Stimulated activated CD8-positive, alpha-beta memory T cell treated with anti-CD3 and anti-CD28 coated beads, Interleukin-15, amount 100 ng/mL, for 1 hour (primary cell): Measurements from ENCODE around the gene ISLR.

ENCODE experiments used
- DNase-seq: peaks from one replicate; pipeline ENCODE4 v3.0.0-alpha.2; 2020; ENCODE audit warnings: low read depth

Gene ISLR

DNA sequence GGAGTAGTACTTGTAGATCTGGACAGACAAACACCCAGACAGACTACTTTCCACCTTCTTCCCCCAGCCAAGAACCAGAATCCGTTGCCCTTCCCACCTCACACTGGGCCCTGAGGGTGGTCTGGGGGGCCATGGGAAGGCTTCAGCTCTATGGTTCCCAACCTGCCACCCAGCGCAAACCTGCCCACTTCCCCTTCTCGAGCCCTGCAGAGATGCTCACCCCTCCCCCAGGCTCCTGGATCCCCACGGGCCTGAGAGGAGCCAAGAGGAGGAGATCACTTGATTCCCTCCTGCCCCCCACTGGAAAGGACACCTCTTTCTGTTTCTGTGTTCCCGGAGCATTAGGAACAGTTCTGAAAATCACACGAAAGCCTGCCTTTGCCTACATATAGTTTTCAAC lies 20.4 kb downstream of the ISLR start:
- no peak for DNase-seq

DNA sequence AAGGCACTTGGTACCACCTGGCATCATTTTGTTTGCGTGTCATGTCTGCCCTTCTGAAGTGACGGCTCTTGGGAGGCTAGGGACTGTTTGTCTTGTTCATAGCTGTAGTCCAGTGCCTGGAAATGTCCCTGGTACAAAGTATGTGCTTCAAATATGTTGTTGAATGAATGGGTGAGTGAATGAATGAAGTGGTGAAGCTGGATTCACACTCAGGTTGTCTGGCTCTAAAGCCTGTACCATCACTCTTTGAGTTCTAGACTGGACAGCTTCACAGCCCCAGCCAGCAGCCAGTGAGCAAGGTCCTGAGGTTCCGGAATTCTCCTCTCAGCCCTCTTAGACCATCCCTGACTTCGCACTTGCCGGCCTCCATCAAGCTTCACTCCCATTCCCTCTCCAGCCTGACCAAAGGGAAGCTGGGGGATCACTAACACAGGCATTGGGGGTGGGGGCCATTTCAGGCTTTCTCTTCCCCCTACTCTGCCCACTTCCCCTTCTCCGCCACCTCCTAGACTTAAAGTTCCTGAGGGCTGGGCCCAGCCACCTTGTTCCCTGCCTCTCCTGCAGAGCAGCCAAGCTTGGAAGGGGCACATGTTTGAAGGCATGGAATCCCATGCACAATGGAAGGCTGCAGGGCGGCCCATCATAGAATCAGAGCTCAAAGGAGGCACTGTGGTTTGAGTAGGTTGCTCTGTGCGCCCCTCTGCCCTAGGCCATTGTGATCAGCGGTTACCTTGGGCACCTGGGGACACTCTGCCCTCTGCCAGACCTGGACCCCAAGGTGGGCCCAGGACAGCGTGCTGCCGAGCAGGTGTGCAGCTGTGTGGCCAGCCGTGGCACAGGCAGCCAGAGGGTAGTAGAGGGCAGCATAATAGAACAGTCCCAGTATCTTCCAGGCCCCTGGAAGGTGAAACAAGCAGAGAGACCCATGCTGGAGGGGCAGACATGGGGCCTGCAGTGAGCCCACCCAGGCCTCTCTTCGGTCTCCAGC lies 21.4 kb downstream of the ISLR start:
- DNase-seq = no peak

DNA sequence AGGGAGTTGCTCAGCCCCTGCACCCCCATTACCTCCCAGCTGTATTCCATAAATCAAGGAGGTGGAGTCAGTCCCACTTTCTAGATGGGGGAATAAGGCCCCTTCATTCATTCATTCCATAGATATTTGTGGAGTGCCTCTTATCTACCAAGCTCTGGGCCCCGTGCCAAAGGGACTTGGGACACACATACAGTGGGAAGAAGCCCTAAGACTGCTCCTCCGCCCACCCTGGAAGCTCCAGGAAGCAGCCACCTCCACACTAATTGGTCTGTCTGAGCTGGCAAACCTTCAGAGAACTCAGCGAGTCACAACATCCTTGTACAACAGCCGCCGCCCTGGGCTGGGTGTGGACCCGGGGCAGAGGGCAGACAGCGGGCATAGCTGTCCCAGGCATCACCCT lies 22.7 kb downstream of the ISLR start:
- no peak for DNase-seq

DNA sequence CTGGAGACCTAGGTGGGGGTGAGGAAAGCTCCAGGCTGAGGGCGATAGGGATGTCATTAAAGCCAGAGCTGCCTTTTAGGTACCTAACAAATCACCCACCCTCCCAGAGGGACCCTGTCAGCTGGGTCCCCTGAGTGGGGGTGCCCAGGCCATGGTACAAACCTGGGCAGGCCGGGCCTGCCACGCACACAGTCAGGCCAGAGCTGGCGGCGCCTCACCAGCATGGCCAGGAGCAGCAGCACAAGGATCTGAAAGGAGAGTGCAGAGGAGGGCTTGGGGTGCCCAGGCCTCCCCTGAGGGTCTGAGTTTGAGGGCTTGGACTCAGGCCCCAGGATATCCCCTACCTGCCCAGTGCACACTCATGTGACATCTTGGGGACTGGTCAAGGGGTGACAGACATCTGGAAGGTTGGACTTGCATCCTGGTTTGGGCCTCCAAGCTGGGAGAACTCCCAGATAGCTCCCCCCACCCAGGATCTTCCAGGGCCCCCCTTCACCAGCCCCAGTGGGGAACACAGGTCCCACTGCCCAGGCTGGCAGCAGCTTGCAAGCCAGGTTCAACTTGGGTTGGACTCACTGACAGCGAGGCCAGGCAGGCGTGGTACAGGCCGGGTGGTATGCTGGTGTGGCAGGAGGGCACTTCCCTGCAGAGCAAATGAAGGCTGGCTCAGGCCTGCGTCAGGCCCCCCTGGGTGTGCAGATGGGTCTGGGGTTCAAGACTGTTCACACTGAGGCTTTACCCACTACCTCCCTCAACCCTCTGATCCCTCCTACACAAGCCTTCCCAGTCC lies 23.9 kb downstream of the ISLR start:
- DNase-seq = no peak

DNA sequence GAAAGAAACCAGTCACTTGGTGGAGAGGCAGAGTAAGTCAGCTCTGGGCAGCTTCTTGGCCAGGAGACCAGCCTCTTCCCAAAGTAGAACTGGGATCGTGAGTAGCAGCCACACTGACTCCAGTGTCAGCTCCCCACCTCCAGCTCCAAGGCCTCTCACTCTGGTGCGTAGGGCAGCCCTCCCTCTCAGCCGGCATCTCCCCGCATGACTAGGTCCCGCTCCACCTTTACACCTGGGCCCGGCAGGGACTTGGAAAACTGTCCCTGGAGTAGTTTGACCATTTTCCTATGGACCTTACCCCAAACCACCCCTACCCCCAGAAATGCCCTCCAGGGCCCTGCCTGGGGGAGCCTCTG lies 25.8 kb downstream of the ISLR start:
- no peak for DNase-seq

DNA sequence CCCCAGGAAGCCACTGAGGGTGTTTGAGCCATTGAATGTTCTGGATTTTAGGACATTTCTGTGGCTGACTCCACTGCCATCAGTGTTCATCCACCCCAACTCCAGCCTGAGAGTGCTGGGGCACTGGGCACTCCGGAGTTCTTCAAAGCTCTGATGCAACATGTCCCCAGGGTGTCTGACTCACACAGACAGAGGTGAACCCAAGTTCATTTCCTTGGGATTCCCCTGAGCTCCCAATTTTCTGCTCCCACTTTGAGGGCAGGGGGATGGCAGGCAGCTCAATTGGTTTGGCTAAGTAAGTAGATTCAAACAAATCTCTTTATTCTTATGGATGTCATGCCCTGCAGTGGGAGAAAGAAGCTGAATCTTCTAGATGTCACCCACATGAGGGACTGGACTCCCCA lies 26.9 kb downstream of the ISLR start:
- DNase-seq = no peak

DNA sequence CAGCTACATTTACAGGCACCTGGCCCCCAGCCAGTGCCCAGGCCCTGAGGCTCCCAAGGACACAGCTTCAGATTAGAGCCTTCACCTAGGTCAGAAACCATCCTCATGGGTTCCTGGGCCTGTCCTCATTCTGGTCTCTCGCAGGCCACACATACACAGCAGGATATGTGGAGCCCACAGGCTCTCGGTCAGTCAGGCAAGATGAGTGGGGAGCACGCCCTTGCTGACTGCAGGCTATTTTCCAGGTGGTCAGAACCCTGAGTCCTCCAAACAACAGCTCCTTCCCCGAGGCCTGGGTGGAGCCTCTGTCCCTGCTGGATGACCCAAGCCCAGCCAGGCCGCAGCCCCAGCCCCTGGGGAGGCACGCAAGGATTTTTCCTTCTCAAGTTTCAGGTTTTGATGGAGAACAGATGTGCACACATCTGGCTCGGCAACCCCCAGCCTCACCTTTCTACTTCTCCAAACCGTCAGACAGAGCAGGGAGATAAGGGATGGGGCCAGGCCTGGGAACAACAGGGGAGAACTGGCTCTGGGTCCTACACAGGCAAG lies 27.4 kb downstream of the ISLR start:
- DNase-seq = no peak

DNA sequence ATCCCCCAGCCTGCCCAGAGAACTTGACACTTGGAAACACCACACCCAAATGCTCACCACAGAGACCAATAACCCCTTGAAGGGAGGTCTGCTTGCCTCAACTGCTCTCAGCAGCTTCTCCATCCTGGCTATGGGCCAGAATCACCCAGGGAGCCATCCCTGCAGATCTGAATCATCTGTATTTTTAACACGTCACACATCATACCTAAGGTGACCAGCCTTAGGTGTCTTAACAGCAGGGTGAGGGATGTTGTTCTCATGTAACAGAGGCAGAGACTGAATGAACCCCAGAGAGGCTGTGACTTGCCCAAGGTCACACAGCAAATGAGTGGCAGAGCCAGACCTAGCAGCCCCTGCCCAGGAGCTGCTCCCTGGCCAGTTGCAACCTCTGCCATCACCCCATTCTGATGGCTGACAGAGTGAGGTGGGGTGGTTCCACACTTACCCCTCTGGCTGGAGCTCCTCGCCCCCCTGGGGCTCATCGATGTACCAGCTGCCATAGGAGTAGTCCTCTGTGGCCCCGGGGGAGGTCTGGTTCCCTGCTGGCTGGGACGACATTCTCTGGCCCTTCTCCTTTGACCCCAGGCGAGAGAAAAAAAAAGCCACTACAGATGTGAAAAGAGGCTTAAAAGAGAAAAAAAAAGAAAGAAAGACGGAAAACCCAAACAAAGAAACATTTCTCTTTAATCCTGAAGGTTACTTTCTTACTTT lies 28.4 kb downstream of the ISLR start:
- no peak for DNase-seq

DNA sequence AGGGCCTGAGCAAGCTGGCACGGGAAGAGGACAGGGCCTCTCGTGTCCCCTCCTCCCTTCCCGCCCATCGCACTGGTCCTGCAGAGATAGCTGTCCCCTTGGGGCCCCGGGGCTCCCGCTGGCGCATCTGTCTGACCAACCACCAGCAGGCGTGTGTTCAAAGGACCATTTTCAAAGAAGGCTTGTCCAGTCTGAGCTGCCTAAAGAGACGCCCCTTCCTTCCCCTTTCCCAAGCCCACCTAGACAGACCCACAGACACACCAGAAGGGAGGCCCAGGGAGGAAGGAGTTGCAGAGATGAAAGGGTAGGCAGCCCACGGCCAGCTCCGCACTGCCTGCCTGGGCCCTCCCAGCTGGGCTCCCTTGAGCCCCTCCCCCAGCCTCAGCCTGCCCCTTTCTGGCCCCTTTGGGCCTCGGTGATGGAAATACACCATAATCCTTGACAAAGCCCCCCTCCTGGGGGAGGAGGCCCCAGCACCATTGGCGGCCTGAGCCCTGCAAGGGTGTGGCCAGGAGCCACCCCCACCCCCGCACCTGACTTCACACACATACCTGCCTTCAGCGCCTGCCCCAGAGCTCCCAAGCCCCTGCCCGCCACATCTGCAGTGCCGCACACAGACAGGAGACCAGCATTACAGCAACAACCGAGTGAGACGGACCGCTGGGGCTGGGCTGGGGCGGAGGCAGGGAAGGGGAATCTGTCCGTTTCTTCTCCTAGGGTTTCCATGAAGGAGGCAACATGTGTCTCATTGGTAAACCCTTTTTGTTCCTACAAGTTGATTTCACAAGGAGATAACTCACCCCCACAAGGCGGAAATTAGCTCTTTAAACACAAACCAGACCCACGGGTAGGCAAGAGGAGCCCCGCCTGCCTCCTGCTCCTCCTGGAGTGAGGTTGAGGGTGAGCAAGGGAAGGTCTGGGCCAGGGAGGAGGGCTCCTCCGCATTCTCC lies 29.2 kb downstream of the ISLR start, which contains the start of gene STRA6:
Gene STRA6 (minus strand): TSS at position 336 of the 950 bp plus-strand sequence. CDS start 520 bp downstream, outside the sequence.
- DNase-seq = no peak

DNA sequence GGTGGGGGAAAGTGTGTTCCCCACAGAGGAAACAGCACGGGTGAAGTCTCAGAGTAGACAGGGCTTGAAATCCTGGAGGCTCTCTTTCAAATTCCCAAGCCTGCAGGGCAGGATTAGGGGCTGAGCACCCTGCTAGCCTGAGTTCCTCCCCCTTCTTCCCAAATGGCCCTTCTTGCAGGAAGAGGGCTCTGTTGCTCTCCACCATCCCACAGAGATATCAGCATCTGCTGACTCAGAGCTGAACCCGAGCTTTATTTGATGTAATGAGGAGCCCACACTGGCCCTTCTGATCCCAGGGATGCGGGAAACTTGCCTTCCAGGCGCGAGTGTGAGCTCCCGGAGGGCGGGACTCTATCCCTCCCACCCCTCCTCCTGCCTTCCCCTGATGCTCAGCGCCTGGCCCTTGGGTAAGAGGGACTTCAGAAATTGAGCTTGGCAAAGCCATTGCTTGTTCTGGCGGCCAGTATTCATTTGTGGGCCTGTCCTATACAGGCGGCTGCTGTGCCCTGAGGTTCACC lies 30.5 kb downstream of the ISLR start:
- no peak for DNase-seq

DNA sequence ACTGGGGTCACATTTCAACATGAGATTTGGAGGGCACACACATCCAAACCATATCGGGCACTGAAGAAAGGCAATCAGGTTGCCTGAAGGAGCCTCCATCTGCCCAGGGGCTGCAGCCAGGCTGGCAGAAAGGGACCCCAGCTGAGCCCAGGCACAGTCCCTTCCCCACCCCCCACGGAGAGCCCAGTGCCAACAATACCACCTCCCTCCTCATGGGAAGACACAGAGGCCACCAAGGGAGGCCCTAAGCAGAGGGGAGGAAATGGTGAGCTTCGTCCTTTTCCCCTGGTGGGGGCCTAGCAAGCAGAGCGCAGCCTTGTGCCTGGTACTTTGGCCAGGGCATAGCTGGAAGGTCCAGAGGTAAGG lies 32.1 kb downstream of the ISLR start:
- DNase-seq = no peak

DNA sequence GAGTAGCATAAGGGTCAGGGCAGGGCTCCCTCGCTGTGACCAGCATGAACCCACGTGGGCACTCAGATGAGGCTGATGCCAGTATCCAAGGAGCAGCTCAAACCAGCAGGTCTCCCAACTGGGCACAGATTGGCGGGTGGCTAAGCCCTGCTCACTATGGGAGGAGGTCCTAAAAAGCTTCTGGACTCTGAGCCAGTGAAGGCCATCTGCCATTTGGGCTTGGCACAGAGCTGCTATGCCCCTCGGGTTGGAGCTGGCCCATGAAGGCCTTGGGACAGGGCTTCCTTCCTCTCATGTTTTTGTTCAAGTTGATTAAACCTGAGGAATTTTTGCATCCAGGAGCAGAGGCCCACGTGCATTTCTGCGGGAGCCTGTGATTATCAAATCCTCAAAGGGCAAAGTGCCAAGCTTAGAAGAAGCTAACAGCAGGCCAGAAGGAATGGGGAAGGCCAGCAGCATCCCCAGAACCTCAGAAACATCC lies 33.3 kb downstream of the ISLR start:
- DNase-seq = no peak

DNA sequence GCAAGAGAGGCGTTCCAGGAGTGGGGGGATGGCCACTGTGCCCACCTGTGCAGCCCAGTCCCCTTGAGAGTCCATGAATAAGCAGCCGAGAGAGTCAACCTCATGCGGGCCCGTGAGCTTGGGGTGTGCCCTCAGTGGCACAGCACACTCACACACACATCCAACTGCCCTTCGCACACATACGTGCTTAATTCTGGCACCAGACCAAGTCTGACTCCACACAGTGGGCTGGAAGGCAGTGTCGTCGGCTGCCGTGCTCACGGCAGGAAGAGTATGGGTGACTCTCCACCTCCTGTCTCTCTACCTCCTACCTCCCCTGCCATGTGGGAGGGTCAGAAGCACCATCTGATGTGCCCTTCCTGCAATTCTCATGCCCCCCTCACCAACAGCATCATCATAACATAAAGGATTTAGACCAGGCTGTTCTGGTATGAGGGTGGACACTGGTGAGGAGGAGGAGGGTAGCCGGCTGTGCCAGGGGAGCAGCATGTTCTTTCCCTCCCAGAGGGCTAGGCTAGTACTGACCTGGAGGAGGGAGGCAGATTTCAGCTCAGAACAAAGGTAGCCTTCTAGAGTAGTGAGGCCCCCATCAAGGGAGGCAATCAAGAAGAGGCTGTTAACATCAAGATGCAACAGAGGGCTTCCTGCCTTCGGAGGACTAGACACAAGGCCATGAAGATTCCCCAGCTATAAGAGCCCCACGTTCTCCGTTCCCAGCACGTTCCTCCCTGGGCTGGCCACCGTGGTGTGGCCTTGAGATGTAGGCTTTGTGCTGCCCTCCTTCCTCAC lies 34.3 kb downstream of the ISLR start:
- DNase-seq = no peak

DNA sequence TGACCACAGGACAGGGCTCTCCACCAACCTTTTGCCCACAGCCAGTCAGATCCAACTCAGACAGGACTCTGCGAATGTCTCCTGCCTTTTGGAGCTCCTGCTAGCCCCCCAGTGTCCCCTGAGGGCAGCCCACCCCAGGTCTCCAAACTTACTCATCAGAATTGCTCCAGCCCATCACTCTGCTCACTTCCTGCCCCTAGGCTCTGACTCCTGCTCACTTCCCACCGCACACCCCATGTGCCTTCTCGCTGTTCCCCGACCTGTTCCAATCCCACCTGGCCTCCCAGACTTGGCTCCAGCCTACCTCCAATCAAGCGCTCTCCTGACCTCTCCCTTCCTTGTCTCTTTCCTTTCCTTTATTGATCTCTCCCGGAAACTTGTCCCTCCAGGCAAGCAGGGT lies 35.0 kb downstream of the ISLR start:
- DNase-seq = no peak

DNA sequence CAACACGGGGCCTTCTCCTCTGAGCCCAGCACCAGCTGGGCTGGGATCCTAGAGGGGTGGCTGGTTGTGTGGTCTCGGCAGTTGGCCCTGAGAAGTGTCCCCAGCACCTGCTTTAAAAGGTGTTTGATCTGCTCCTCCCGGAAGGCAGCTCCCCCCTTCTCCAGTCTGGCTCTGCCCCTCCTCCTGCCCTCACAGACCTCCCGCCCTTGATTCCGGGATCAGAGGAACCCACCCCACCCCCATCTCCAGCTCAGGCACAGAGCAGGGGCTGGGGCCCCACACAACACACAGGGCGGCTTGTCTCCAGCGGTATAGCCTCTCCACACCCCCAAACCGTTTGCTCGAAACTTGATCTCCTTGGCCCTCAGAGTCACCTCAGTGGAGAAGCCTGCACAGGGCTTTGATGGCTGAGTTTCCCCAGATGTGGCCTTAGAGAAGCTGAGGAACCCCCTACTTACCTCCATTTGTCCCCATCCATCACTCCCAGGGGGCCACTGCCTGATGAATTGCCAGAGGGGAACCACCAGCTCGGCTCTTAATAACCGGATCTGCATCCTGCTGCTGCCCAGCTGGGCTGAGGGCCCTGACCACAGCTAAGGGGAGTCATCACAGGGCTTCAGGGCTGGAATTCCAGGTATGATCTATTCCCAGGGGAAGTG lies 35.5 kb downstream of the ISLR start:
- DNase-seq = no peak

DNA sequence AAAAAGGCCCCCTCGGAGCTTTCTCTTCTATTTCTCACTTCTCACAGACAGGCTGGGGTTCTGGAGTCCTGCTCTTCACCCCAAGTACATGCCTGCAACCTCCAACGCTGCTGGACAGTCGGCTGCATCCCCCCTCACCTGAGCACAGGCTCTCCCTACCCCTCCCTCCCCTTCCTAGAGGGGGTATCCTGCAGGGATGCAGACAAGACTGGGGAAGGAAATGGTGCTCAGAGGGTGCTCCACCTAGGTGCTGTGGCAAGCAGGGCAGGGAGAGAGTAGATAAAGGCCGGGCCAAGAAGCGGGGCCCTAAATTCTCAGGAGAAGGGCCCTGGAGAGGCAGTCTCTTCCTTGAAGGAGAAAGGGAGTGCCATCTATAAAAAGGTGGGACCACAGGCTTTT lies 36.0 kb downstream of the ISLR start:
- DNase-seq = no peak

DNA sequence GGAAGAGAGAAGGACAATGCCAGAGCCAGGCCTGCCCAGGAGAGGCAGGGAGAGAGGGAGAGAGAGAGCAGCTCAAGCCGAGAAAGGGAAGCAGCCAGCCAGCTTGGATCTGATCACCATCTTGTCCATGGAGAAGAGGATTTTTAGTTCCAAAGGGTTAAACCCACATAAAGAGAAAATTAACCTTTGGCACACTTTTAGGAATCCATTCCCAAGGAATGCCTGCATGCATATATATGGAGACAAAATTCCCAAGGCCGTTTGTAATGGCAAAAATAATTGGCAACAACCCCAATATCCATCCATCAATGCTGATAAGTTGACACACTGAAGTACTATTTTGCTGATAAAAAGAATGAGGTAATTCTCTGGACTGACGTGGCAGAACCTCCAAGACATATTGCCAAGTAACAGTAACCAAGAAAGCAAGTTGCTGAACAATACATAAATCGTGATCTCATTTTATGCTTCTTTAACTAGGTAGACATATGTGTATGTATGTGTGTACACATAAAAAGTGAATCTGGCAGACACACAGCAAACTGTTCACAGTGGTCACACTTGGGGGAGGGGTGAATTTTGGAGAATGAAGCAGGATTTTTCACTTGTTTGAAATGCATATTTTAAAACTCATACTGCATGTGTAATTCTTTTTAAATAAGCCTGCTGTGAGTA lies 36.6 kb downstream of the ISLR start:
- no peak for DNase-seq

DNA sequence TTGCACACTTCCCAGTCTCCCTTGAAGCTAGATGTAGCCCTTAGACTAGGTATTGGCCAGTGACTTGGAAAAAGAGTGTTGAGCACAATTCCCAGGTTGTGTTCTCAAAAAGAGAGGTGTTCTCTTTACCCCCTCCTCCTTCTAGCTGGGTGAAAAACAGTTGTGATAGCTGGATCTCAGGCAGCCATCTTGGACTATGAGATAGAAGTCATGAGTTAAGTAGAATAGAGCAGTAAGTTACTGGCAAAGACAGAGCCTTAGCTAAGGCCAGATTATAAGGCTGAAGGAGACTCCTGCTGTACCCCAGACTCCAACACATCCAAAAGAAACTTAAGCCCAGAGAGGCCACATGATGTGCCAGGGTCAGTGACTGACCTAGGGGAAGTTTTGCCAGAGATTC lies 37.2 kb downstream of the ISLR start:
- DNase-seq = no peak

DNA sequence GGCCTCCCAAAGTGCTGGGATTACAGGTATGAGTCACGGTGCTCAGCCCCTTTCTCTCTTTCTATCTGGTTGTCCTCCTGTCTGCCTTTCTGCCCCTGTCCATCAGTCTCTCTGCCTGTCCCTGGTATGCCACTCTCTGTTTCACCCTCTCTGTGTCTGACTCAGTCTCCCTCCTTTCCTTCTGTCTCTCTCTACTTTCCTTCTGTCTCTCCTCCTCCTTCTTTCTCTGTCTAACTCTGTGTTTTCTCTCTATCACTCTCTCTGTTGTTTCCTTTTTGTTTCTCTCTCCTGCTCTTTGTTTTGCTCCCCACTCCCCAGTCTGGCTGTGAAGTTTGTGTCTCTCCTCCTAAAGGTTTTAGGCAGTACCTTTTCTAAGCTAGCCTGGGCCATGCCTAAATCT lies 38.1 kb downstream of the ISLR start:
- no peak for DNase-seq
